Measurements from ENCODE around the gene GBP1. TPM values are rescaled to one million over a fixed set of nuclear protein-coding genes. Genes with fewer than 3 reads are reported as not detected.
A peak's percentile ranks its signal among the peaks of the same experiment; 100 is the strongest.
"Not testable (repeated sequence)": the region's sequence is repeated elsewhere in the genome, so short reads cannot be mapped to it uniquely, and the experiment has no call there.

GBP1 gene
- polyA plus RNA-seq, 3 donors from 2014 or later, result 23.3 to 45.4 (median 43.1) TPM

DNA sequence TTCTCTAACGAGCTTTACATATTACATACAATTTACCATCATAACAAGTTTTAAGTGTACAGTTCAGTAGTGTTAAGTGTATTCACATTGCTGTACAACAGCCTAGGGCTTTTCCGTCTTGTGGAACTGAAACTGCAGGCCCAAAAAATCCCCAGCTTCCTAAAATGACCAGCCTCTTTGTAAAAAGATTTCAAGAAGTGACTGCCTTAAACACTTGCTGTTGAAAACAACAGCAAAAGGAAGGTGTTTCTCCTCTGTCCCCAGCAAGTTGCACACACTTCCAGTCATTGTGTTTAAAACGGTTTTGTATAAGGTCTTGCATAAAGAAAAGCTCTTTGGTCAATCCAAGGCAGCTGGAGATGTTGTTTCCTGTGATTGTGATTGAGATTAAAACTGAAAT lies 16.0 kb upstream of the GBP1 start:
- DNase-seq, result no peak
- Mint-ChIP-seq H3K27me3 (ENCODE audit: low read depth in 3 of 3) (peaks cover 0 to 4% (median 0%) of the 10 kb centered on the region in 3 donors), H3K36me3 (peaks cover 0 to 5% (median 3%) of the 10 kb centered on the region in 3 donors), H3K4me3 (no peak overlapping the region), H3K27ac (no peak overlapping the region), H3K9me3 (peaks cover 3 to 18% (median 7%) of the 10 kb centered on the region in 6 donors), H3K4me1 (no peaks in the 10 kb centered on the region)

DNA sequence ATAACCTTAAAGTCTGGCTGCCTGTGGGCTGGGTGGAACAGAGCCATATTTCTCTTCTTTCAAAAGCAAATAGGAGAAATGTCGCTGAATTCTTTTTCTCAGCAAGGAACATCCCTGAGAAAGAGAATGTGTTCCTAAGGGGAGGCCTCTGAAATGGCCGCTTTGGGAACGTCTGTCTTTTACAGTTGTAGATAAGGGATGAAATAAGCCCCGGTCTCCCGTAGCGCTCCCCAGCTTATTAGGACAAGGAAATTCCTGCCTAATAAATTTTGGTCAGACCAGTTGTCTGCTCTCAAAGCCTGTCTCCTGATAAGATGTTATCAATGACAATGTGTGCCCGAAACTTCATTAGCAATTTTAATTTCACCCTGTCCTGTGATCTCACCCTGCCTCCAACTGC lies 15.1 kb upstream of the GBP1 start:
- H3K4me3 Mint-ChIP-seq; H3K27me3 Mint-ChIP-seq (ENCODE audit: low read depth in 3 of 3); H3K27ac Mint-ChIP-seq; H3K4me1 Mint-ChIP-seq; H3K36me3 Mint-ChIP-seq; DNase-seq: not testable (repeated sequence)
- peaks cover 3 to 18% (median 7%) of the 10 kb centered on the region in 6 donors for H3K9me3 Mint-ChIP-seq

DNA sequence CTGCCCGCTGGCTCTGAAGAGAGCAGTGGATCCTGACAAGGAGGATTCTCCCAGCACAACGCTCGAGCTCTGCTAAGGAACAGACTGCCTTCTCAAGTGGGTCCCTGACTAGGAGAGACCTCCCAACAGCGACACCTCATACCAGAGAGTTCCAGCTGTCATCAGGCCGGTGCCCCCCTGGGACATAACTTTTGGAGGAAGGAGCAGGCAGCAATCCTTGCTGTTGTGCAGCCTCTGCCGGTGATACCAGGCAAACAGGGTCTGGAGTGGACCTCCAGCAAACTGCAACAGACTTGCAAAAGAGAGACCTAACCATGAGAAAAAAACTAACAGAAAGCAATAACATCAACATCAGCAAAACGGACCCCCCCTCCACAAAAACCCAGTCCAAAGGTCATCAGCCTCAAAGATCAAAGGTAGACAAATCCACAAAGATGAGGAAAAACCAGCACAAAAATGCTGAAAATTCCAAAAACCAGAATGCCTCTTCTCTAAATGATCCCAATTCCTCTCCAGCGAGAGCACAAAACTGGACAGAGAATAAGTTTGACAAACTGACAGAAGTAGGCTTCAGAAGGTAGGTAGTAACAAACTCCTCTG lies 7.6 kb upstream of the GBP1 start:
- H3K27me3 Mint-ChIP-seq (ENCODE audit: low read depth in 3 of 3); H3K27ac Mint-ChIP-seq; H3K4me3 Mint-ChIP-seq; DNase-seq: not testable (repeated sequence)
- peaks cover 12 to 26% of the 10 kb centered on the region in 2 donors for H3K4me1 Mint-ChIP-seq
- peaks cover 4 to 17% (median 8%) of the 10 kb centered on the region in 3 donors for H3K36me3 Mint-ChIP-seq
- peaks cover 0 to 13% (median 6%) of the 10 kb centered on the region in 6 donors for H3K9me3 Mint-ChIP-seq

DNA sequence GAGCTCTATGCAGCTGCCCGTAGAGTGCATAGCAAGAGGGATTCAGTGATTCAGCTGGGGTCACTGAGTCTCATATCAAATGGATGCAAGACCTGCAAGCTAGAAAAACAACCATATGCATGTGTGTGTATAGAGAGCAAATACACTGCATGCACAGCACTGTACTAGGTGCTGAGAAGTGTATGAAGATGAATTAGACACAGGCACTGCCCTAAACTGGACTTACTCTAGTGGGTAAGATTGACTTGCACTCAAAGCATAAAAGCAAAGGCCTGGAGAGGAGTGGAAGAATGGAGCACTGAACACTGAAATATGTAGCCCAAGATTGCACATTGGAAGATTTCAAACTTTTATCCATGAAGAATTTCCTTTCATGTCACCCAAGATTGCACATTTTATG lies 5.5 kb upstream of the GBP1 start:
- Mint-ChIP-seq H3K4me1 (peaks cover 13 to 27% of the 10 kb centered on the region in 2 donors), H3K4me3 (peak overlapping the region; percentile 84 to 94 (median 91)), H3K9me3 (peaks cover 0 to 13% (median 6%) of the 10 kb centered on the region in 6 donors), H3K27me3 (ENCODE audit: low read depth in 3 of 3) (peaks cover 0 to 5% (median 0%) of the 10 kb centered on the region in 3 donors), H3K36me3 (peaks cover 4 to 17% (median 8%) of the 10 kb centered on the region in 3 donors), H3K27ac (peak overlapping the region; percentile 85 to 95 (median 88))
- no peak for DNase-seq

DNA sequence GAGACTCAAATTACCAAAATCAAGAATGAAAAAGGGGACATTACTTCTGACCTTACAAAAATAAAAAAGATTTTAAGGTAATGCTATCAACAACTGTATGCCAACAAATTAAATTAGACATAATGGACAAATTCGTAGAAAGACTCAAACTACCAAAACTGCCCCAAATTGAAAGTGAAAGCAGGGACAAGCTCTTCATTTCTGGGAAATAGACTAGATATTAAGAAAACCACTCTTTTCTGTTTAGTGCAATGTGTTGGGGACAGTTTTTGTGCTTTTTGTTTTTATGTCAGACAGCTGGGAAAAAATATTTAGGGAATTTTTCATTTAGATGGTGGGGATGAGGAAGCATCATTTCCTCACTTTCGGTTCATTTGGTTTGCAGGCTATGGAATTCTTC lies 4.9 kb upstream of the GBP1 start:
- H3K27me3 Mint-ChIP-seq (ENCODE audit: low read depth in 3 of 3), result peaks cover 0 to 5% (median 0%) of the 10 kb centered on the region in 3 donors
- H3K27ac Mint-ChIP-seq, result peak overlapping the region; percentile 85 to 95 (median 88)
- peaks cover 18 to 32% of the 10 kb centered on the region in 2 donors for H3K4me1 Mint-ChIP-seq
- H3K36me3 Mint-ChIP-seq, result peaks cover 4 to 17% (median 8%) of the 10 kb centered on the region in 3 donors
- peak; percentile 30 to 36 (median 34) for DNase-seq
- peak overlapping the region; percentile 84 to 94 (median 91) for H3K4me3 Mint-ChIP-seq
- H3K9me3 Mint-ChIP-seq, result peaks cover 0 to 13% (median 6%) of the 10 kb centered on the region in 6 donors

DNA sequence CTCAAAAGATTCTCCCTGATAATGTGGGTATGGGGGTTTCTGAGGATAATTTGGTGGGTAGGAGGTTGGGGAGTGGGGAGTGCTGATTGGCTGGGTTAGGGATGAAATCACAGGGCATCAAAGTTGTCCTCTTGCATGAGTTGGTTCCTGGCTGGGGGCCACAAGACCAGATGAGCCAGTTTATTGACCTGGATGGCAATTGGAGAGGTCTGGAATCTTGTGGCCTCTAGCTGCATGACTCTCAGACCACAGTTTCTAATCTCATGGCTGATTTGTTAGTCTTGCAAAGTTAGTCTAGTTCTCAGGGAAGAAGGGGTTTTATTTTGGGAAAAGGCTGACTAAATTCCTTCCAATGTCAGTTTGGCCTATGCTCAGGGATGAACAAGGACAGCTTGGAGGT lies 3.3 kb upstream of the GBP1 start:
- H3K4me3 Mint-ChIP-seq, result peak overlapping the region in 1 of 5 donors; percentile 0
- peaks cover 0 to 6% (median 6%) of the 10 kb centered on the region in 3 donors for H3K27me3 Mint-ChIP-seq (ENCODE audit: low read depth in 3 of 3)
- peaks cover 0 to 2% (median 0%) of the 10 kb centered on the region in 3 donors for H3K36me3 Mint-ChIP-seq
- peaks cover 34 to 49% of the 10 kb centered on the region in 2 donors for H3K4me1 Mint-ChIP-seq
- peak overlapping the region in 4 of 6 donors; percentile 5 to 42 (median 24) for H3K27ac Mint-ChIP-seq
- H3K9me3 Mint-ChIP-seq, result peaks cover 0 to 1% (median 0%) of the 10 kb centered on the region in 6 donors
- no peak for DNase-seq

DNA sequence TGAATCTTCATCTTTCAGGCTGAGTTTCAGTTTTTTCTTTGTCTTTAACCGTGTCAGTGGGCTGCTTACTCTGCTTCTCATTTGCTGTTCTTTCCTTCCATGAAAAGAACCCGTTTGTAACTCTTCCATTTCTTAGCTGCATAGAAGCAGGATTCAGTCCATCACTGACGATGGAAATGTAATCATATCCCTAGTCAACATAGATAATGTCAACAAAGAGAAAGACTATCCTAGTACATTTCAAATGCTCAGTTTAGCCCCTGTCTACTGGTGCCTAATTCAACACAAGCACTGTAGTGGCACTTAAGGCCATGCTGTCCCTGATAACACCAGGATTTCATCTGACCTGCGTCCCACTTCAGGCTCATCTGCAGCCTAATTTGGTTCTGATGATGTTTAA lies 376 bp downstream of the GBP1 start:
- peaks cover 11 to 30% (median 25%) of the 10 kb centered on the region in 3 donors for H3K36me3 Mint-ChIP-seq
- no peaks in the 10 kb centered on the region for H3K9me3 Mint-ChIP-seq
- H3K4me1 Mint-ChIP-seq, result peaks cover 57 to 72% of the 10 kb centered on the region in 2 donors
- DNase-seq, result peak in 2 of 3 donors; percentile 5 to 10
- peak overlapping the region; percentile 91 to 96 (median 94) for H3K27ac Mint-ChIP-seq
- peaks cover 0 to 6% (median 6%) of the 10 kb centered on the region in 3 donors for H3K27me3 Mint-ChIP-seq (ENCODE audit: low read depth in 3 of 3)
- H3K4me3 Mint-ChIP-seq, result peak overlapping the region; percentile 93 to 97 (median 96)

DNA sequence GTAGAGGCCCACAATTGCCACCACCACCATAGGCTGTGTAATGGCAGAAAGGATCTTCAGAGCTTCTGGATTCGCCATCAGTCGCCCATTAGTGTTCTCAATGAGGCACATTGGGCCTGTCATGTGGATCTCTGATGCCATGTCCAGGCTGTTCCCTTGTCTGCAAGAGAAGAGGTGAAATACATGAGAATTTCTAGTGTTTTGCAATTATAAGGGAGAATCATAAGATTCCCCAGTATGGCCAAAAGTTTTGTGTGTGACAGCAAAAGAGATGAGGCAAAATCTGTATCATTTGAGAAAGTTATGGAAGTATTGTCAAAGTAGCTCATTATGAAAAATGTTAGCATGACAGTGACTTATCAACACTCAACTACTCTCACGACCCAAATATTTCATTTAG lies 1.9 kb downstream of the GBP1 start:
- peaks cover 0 to 6% (median 6%) of the 10 kb centered on the region in 3 donors for H3K27me3 Mint-ChIP-seq (ENCODE audit: low read depth in 3 of 3)
- peaks cover 21 to 39% (median 35%) of the 10 kb centered on the region in 3 donors for H3K36me3 Mint-ChIP-seq
- peak overlapping the region; percentile 93 to 97 (median 96) for H3K4me3 Mint-ChIP-seq
- no peak for DNase-seq
- H3K27ac Mint-ChIP-seq, result peak overlapping the region in 5 of 6 donors; percentile 27 to 91 (median 59)
- H3K4me1 Mint-ChIP-seq, result peaks cover 55 to 58% of the 10 kb centered on the region in 2 donors
- H3K9me3 Mint-ChIP-seq, result no peaks in the 10 kb centered on the region

DNA sequence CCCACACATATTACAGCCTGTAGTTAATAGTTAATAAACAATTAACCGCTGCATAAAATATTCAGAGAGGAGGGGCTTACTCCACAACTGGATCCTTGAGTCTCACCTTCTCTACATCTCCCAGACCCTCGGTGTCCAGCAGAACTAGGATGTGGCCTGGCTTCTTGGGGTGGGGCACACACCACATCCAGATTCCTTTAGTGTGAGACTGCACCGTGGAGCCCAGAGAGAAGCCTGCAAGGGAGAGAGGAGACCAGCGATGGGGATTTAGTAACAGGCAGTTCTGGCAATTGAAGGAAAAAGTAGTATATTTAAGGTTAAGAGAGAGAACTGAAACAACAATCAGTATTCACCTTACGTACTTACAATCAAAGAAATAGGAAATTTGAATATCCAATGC lies 4.9 kb downstream of the GBP1 start:
- DNase-seq, result no peak
- H3K4me3 Mint-ChIP-seq, result peak overlapping the region in 1 of 5 donors; percentile 73
- H3K9me3 Mint-ChIP-seq, result no peaks in the 10 kb centered on the region
- H3K27ac Mint-ChIP-seq, result no peak overlapping the region
- peaks cover 0 to 6% (median 6%) of the 10 kb centered on the region in 3 donors for H3K27me3 Mint-ChIP-seq (ENCODE audit: low read depth in 3 of 3)
- peaks cover 31 to 57% (median 55%) of the 10 kb centered on the region in 3 donors for H3K36me3 Mint-ChIP-seq
- peaks cover 50 to 53% of the 10 kb centered on the region in 2 donors for H3K4me1 Mint-ChIP-seq

DNA sequence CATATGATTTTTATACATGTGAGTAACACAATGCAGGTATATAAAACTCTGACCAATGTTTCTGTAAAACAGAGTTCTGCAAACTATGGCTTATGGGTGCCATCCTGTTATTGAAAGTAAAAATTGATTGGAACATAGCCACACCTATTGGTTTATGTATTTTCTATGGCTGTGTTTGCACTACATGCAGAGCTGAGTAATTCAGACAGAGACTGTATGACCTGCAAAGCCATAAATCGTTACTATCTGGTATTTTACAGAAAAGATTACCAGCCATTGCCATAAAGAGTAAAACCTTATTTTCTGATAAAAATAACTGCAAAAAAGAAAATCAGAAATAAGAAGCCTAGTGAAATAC lies 13.1 kb downstream of the GBP1 start:
- Mint-ChIP-seq H3K4me3 (no peak overlapping the region), H3K4me1 (no peaks in the 10 kb centered on the region), H3K27me3 (ENCODE audit: low read depth in 3 of 3) (no peaks in the 10 kb centered on the region), H3K9me3 (no peaks in the 10 kb centered on the region), H3K27ac (no peak overlapping the region), H3K36me3 (peaks cover 34 to 63% (median 37%) of the 10 kb centered on the region in 3 donors)
- no peak for DNase-seq

DNA sequence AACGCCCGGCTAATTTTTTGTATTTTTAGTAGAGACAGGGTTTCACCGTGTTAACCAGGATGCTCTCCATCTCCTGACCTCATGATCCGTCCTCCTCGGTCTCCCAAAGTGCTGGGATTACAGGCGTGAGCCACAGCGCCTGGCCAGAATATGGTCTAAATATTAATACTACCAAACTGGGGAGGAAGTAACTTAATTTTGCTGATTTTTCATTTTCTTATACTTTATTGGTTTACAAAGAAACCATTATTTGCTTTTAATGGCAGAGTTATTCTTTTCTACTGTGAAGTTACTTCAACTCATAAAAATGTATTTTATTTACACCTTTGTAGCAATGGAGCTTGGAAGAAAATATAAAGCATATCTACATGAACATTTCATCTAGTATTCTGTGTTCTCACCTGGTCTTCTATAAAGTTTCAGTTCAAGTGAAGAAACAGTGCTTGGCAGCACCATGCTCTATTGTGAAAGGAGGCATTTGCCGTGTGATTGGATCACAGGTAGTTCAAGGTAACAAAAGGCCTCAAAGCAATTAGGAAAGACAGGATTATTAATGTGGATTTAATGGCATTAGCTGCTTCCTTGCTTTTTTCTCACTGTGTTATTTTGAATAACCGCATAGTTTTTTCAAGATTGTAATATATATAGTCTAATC lies 13.6 kb downstream of the GBP1 start:
- DNase-seq, result no peak
- Mint-ChIP-seq H3K27me3 (ENCODE audit: low read depth in 3 of 3) (no peaks in the 10 kb centered on the region), H3K4me3 (no peak overlapping the region), H3K9me3 (no peaks in the 10 kb centered on the region), H3K27ac (peak overlapping the region in 1 of 6 donors; percentile 49), H3K4me1 (no peaks in the 10 kb centered on the region), H3K36me3 (peaks cover 33 to 58% (median 33%) of the 10 kb centered on the region in 3 donors)

DNA sequence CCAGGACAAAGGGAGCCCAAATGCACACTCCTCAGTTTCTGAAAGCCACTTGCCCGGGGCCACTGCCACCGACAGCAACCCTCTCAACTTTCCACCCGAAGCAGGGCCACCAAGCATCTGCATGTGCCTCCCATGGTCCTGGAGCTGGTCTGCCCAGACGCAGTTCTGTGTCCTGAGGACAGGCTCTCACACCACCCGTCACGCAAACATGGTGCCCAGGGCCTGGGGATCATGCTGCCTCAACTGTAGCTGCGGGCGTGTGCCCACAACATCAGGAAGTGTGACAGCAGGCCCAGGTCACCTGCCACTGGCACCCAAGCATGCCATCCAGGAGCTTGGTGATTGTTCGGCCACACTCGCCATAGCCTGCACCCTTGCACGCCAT lies 14.4 kb downstream of the GBP1 start:
- no peaks in the 10 kb centered on the region for H3K9me3 Mint-ChIP-seq
- H3K27ac Mint-ChIP-seq, result peak overlapping the region in 1 of 6 donors; percentile 63
- H3K27me3 Mint-ChIP-seq (ENCODE audit: low read depth in 3 of 3), result no peaks in the 10 kb centered on the region
- no peak overlapping the region for H3K4me3 Mint-ChIP-seq
- H3K4me1 Mint-ChIP-seq, result no peaks in the 10 kb centered on the region
- no peak for DNase-seq
- peaks cover 28 to 50% (median 30%) of the 10 kb centered on the region in 3 donors for H3K36me3 Mint-ChIP-seq

DNA sequence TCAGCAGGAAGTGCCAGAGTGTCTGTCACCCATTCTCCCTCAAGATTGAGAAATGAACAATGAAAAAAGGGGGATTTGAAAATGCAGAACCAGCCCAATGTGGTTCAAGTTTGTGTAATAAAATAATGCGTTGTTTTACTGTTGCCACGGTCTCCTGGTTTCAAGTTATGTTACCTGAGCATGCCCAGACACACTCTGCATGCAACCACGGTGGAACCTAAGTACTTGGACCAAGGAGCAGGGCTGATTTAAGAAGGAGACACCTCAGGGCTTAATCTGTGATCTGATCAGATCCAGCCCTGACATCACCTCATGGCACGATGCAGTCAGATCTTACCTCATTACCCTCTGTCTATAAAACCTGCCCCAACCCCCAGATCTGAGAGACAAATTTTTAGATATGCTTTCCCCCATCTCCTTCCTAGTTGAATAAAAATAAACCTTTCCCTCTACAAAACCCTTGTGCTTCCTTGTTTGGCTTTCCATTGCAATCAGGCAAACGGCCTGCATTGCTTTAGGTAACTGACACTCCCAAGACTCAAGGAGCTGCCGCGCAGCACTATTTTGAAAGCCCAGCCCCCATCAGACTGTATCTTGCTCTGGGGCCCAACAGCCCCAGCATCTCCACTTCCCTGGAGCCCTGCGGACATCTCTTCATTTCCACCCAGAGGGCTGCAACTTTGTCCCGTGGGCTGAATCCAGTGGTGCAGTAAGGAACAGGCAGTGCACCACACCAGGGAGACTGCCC lies 14.9 kb downstream of the GBP1 start:
- H3K4me1 Mint-ChIP-seq; H3K27me3 Mint-ChIP-seq (ENCODE audit: low read depth in 3 of 3); H3K4me3 Mint-ChIP-seq; H3K9me3 Mint-ChIP-seq; DNase-seq: not testable (repeated sequence)
- peaks cover 28 to 49% (median 30%) of the 10 kb centered on the region in 3 donors for H3K36me3 Mint-ChIP-seq
- H3K27ac Mint-ChIP-seq, result peak overlapping the region in 4 of 6 donors; percentile 31 to 73 (median 50)

DNA sequence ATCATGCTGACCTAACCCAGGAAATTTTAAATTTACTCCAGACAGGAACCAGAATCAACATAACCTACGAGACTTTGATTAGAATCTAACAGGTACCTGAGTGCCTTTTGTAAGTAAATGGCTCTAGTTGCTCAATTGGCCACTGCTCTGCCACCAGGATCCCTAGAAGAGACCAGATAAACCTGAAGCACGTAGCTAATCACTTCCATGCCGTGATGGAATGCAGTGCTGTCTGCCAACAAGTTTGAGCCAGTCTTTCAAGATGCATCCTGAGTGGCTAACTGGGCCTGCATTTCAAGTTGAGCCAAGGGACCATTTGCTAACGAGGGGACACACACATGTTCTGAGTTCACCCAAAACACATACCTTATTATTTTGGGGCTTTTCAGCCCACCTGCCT lies 15.8 kb downstream of the GBP1 start:
- H3K4me3 Mint-ChIP-seq; H3K27ac Mint-ChIP-seq; H3K27me3 Mint-ChIP-seq (ENCODE audit: low read depth in 3 of 3); H3K9me3 Mint-ChIP-seq; H3K4me1 Mint-ChIP-seq; DNase-seq: not testable (repeated sequence)
- peaks cover 22 to 45% (median 30%) of the 10 kb centered on the region in 3 donors for H3K36me3 Mint-ChIP-seq

Measured in immature natural killer cell (primary cell).